CD4-positive, alpha-beta T cell treated with Interleukin-12 subunit alpha and Interleukin-12 subunit beta, for 1 hour (primary cell): ENCODE measurements around the gene CFAP54.

ENCODE experiments used
- DNase-seq: peaks from one replicate; pipeline ENCODE4 v3.0.0-alpha.2; 2020

Gene CFAP54

DNA sequence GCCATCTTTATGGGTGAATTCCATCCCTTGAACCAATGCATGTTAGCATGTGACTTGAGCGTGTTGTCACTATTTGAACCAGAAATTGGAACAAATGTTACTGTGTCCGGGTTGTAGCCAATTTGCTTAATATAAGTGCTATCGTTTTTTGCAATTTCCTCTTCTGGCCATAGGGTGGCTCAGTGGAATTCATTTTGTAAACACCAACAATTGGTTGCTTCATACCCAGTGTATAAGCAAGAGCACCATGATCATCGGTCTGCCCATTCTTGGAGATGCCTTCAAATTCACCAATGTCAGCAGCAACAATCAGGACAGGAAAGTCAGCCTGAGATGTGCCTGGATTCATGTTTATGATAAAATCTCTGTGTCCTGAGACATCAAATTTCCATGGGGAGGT lies 412.7 kb downstream of the CFAP54 start:
- DNase-seq = peak; percentile 11

DNA sequence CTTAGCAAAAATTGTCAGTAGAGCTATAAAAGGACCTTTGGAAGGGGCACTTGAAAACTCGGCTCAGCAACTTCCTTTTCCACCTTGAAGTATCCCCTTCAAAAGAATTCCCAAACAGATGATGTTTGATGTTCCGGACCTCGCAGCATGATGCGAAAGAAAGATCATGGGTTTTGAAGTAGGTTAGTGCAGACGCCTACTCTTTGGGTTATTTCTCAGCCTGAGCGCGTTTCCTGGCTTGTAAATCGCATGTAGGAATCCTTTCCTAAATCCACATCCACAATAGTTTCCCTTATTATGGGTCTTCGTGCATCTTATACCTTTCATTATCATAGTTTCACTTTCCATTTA lies 417.1 kb downstream of the CFAP54 start:
- no peak for DNase-seq

DNA sequence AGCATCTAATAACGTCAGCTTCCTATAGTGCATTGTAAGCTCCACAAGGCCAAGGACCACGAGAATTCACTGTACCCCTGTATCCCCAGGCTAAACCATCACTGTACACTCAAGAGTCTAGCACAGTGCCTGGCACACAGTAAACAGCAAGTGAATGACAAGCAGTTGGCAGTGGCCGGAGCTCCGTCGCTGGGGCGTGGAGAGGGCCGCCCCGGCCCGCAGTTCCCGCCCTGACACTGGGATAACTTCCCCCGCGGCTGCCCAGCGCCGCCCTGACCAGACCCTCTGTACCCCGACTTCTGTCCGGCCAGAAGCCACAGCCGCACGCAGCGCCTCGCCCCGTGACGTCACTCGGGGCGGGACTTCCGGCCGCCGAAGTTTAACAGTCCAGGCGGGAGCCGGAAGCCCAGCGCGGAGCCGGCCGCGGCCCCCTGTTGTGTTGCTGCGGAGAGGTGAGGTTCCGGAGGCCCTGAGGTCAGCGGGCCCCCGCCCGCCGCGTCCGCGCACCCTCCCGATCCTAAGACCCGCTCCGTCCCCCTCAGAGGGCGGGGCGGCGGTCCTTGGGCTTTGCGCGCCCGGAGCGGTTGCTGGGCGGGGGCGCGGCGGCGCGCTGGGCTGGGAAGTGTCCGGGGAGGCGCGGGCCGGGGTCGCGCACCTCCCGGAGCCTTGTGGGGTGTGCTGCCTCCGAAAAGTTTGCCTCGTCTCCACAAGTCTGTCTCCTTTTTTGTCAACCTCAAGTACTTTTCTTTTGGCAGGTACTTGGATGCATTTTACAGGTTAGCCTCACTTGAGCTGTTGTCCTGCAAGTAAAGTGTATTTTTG lies 417.7 kb downstream of the CFAP54 start, which contains the start of gene NEDD1:
NEDD1 (plus strand) TSS at position 409 of the 822 bp plus-strand sequence. CDS start 2,503 bp downstream, outside the sequence.
- peak; percentile 88 for DNase-seq

DNA sequence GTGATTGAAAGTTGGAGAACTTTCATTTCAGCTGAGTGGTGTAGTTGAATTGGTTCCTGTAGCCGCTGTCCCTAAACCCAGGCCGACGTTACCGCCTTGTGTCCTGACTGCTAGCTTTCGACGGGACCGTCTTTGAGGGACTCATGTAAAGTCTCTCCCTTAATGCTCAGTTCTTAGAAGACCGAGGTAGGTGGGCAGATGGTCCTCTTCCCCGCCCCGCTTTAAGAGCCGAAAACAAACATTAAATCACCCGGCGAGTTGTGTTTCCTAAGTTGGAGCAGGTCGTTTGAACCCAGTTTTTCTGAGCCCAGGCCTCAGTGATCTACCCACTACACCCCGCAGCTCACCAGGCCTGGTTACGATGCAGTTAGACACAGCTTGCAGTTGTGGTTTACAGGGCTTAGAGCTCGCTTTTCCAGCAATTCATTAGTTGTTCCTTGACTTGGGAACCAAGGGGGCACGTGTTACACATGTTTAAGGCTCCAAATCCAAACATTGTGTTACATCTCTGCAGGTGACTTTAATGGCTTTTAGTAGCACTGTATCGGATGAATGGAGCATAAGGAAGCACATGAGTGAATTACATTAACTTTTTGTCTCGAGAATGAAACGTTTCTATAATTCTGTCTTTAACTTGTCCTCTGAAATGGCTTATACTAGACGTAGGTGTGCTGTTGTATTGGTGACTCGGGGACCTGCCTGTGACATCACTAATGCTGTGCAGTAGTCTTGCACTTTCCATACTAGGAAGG lies 418.5 kb downstream of the CFAP54 start:
- DNase-seq = peak; percentile 36

DNA sequence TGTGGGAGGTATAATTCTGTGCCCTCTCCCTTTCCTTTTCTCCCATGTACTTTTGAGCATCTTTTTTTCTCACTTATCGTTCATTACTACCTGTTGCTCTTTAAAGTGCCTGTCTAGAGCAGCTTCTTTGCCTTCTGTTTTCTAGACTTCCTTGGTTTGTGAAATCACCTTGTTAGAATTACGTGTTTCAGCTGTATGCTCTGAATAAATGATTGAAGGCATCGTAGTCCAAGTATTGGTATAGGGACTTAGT lies 419.0 kb downstream of the CFAP54 start:
- no peak for DNase-seq

DNA sequence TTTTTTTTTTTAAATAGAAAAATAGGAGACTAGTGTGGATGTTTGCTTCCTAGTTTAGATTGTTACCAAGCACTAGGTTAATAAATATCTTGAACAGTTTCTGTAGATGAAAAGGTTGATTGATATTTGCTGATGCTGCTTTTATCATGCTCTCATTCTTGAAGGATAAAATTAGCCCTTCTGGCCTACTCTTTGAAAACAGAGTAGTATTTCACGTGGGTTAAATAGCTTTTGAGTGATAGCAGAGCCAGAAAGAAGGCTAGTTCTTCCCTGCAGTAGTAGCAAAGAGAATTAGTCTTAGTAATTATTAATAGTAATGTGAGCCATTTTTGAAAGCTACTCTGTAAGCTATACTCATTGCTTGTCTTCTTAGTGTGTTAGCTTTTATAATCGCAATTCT lies 422.9 kb downstream of the CFAP54 start:
- no peak for DNase-seq

DNA sequence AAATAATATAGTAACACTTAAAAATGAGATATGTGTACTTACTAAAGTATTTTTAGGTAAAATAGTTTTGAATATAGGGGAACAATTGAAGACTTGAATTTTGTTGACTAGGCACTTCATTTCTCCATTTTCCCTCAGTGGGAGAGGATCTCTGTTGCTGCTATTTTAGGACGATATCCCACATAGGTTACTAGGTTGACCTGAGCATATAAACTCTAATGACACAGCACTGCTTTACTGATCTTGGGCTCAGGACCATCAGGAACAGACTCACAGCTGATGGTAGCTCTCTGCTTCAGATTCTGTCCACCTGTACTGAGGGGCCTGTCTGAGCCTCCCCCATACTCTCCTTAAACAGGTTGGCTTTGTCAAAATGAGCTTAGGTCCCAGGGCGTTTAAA lies 423.6 kb downstream of the CFAP54 start:
- DNase-seq = no peak

DNA sequence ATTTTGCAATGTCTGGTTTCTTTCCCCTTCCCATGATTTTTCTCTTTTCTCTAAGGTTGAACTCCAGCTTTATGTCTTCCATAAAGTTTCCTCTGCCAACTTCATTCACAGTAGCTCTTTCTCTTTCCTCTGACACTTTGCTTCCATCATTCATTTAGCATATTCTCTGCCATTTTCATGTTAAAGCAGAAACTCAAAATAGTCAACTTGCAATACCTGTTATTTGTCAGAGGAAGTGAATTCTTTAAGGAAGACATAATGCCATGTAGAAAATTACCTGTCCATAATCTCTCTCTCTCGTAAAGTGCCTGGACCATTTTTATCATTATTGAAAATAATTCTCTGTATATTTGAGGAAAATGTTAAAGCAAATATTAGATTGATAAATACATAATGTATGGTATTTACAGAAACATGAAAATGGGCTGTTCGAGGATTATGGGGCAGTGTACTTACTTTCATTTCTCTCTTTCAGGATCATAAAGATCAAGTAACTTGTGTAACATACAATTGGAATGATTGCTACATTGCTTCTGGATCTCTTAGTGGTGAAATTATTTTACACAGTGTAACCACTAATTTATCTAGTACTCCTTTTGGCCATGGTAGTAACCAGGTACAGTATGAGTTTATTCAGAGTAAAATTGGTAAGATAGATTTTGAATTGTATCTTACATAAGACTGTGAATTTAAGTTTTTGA lies 430.3 kb downstream of the CFAP54 start:
- no peak for DNase-seq
